ENCODE data around the gene COL25A1.

Gene COL25A1

DNA sequence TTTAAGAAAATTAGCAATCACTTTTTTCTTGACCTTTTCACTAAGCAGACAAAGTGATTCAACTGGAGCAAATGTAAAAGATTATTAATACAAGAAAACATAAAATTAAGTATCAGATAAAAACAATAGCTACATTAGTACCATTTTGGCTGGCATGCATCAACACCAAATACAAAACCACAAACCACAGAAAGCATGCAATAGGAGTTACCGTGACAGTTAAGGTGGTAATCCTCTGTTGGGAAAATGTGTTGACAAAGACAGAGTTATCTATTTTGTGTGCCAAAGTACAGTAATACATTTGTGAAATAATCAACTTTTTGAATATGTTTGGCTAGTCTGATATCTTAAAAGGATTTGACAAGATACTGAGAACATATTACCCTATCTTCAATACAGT, 449.8 kb downstream of the COL25A1 start:
- peak; percentile 9 for DNase-seq (ENCODE audit: low spot score)

DNA sequence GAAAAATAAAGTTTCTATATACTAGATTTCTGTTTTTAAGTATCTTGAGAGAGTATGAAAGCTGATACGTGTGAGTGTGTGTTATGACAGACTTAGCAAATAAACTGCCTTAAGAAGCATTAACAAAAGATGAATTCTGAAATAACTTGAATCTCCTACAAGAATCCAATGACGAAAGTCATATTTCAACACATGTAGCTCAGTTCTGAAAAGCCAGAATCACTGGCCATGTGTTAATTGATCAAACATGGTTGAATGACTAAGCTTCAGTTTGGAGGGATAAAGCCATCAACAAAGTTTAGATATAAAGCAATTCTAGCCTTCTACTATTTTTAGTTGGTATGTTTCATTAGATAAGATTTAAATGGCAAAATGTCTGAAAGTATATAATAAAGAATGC, 451.1 kb downstream of the COL25A1 start:
- no peak for DNase-seq (ENCODE audit: low spot score)

DNA sequence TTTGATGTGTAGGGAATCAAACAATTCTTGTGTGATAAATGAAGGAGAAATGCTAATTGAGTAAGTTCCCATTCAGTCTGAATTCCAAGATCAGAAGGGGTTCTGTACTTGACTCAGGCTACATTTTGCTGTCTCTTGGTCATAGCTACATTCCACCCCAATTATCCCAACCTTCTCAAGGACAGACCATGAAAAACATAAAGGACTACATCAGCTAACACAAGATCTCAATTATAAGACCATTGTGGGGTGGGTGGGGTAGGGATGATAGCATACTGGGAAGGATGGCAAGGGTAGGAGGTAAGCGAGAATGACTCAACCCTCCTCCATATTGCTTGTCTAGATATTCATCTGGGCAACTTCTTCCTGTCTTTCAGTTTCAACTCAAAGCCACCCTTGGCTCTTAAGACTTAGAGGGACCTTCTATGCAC, 452.2 kb downstream of the COL25A1 start:
- peak; percentile 31 for DNase-seq (ENCODE audit: low spot score)

DNA sequence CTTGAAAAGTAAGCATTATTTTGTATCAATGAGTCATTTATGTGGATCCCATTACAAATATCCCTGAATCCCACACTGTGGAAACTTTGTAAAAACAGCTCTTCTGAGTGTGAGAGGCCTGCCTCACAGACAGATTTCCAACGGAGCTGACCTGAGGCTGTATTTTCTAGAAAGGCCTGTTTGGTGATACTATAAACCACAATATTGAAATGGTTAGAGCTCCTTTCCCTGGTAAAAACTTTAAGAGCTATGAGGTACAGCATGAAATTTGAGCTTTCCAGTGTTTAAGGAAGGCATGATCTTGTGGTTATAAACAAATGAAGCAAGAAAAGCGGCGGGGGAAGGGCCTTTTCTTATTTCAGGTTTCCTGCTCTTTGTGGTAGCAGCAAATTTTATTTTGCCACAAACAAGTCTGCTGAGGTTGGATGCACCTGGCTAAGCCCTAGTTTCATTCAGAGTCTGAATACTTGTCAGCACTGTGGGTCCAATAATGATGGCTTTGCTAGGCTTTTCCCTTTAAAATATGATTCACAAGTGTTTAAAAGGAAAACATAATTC, 452.8 kb downstream of the COL25A1 start:
- peak; percentile 21 for DNase-seq (ENCODE audit: low spot score)

DNA sequence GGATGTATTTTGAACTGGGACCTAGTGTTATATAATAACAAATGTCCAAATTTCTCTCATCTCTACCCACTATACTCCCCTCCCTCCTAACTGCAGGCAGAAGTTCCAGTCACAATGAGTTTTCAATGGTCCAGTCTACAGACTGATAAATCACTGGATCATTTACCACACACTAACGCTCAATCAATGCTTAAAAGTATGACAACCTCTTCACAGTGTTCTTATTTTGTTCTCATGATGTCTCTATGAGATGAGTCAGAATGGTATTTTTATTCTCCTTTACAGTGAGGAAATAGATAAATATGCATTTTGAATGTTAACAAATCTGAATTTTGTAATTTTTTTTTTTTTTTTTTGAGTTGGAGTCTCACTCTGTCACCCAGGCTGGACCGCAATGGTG, 455.9 kb downstream of the COL25A1 start:
- no peak for DNase-seq (ENCODE audit: low spot score)

DNA sequence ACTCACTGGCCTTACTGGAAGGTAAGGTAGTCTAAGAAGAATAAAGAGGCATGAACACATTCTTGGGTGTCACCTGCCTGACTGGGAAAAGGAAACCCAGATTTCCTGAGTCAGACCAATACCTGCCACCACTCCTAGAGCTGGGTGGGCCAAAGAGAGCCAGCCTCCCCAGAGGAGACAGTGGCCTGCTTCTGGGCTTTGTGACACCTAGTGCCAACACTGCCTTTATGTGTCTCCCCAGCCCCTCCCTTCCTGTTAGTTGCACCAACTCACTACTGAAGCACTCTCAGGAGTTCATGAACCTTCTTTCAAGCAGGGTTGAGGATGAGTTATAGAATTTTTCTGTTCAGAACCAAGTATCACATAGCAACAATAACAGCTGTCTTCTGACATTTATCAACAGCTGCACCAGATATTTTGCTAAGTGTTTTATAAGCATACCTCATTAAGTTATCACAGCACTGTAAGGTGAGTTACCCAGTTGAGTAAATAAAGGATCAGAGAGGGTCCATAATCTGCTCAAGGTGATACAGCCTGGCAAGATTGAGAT, 462.0 kb downstream of the COL25A1 start:
- no peak for DNase-seq (ENCODE audit: low spot score)

DNA sequence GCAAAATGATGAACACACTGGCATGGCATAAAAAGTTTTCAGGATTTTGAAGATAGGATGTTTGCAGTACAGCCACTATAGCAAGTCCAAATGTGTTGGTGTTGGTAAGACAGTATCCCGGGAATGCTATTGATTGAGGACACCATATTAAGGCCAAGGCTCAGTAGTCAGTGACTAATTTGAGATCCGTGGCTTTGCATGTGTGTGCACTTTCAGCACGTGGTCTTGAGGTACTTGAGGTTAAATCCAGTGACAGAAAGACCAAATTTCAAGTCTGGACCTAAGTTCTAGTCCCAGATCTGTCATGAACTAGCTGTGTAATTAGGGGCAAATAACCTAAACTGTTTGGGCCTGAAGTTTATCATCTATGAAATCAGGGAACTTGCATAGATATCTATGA, 463.1 kb downstream of the COL25A1 start:
- no peak for DNase-seq (ENCODE audit: low spot score)

DNA sequence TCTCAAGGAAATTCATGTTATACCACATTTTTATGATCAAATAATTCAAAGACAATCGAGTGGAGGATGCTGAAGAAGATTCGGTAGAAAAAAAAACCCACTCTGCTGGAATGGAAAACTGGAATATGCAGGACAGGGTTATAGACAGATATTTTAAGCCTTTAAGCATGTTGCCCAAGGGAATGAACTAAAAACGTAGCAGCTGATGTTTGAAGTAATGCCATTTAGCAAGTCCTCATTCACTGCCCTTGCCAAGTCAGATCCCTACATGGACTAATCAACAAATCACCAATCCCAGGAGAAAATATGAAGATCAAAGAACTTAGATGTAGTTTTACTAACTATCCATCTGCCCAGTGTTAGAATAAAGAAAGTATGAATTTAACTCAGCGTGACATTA, 464.0 kb downstream of the COL25A1 start:
- DNase-seq (ENCODE audit: low spot score) = no peak

DNA sequence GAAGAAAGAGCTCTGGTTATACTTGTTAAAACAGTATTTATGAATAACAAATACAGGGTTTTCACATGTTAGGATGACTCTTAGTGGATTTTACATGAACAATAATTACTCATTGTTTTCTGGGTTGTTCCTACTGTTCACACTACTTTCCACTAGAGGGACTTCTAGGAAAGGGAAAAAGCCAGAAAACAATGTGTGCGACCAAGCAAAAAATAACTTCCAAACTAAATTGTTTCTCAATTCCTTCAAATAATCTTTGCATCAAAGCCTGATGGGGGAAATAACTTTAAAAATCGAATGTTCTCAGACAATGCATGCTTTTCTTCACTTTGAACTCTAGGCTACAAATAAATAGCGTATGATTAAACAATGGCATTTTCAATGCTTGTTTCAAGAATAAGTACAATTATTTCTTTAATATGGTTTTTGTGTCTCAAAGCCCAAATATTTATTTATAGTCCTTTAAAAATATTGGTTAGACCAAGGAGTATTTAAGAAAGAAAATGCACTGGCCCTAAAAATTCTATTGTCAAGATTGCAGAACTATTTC, 467.5 kb downstream of the COL25A1 start:
- DNase-seq (ENCODE audit: low spot score) = no peak

DNA sequence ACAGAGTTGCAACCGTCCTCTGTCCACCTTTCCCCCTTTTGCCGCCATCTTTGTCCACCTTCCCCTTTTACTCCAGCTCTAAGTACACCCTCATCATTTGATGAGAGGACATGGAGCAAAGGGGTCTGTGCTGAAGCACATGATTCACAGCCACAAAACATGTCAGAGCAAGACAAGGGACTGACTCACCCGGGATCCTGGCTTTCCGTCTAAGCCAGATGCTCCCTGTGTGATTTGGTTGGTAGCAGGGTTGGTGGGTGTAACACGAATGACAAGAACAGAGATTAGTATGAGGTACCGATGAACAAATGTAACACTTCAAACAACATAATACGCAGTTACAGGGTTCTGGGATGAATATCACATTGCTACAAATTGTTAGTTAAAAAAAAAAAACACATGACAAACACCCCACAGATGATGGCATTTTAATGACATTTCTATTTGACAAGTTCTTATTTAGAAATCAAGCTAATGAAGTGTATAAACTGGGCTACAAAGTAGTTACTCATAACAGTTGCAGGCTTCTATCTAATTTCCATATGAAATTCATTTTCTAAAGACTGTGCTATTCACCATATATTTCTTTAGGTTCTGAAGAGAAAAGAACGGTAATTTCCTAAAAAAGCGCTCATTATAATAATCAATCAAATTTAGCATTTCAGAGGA, 468.2 kb downstream of the COL25A1 start:
- DNase-seq (ENCODE audit: low spot score) = no peak

DNA sequence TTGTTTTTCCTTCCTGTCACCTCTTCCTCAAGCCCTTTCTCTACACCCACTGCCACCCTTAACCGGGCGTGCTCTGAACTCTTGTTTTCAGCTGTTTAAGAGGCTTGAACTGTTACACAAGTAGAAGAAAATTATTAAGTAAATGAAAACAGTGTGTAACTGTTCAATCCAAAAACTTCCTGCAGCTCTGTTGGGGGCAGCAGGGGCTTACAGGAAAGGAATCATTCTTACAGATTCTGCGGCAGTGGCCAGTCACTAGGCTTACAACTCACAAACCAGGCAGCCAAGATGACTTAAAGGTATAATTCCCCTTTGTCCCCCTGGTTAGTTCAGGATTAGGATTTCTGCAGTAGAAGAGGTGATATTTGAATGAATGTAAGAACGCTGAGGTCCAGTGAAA, 469.4 kb downstream of the COL25A1 start:
- DNase-seq (ENCODE audit: low spot score) = no peak

DNA sequence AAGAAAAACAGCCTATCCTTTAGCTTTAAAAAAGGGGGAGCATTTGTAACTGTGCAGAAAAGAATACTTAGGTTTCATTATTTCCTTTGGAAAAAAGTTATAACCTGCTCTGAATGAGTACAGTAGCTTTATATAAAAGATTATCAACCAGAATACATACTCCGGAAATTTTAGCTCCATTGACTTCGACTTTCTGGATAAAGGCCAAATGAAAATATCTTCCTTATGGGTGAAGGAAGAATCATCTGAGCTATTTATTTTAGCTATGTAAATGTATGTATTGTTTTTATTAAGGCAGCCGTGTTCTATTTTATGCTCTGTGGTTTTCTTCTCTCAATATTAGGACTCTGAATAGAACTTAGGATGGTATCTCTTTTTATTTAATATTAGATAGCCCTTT, 470.6 kb downstream of the COL25A1 start:
- no peak for DNase-seq (ENCODE audit: low spot score)

DNA sequence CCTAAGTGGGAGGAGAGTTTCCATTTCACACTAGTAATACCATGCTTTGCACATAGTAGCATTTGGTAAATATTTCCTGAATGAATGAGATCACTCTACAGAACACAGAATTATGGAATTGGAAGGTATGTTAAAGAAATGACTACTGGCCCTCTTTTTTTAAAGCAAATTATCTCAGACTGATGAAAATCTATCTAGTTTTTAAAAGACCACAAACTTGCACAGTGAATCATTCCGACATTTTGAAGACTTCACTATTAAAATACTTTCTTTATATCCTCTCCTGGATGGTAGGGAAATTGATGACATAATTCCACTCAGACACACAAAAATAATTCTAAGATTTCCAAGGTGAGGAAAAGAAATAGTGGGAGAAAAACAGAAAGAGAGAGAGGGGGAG, 471.2 kb downstream of the COL25A1 start:
- DNase-seq (ENCODE audit: low spot score) = no peak

DNA sequence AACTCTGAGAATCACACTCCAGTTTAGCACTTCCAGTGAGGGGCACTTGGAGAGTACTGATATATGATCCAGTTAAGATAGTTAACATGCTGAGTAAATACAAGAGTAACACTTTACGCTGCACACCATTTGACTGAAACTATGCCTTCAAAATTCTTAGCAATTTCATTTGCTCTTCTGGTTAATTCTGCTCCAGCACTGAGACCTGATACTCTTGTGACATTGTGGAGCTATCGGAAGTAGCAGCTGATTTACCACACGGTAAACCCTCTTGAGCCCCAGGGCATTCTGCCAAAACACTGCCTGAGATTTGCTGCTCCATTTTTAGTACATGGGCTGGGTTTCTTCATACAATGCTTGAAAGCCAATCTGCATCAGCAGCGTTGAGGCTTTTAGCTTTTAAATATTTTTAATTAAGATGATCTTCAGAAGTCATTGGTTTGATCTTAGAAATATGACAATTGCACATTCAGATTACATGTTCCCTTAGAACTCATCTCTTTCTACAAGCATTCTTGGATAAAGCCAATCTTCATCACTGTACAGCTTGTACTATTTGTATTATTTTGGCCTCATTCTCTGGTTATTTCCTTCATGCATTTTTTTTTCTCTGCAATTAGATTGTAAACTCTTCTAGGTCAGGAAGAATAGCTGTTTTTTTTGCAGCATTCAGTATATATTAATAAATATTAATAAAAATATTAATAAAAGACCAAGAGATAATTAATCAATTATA, 471.8 kb downstream of the COL25A1 start:
- DNase-seq (ENCODE audit: low spot score) = peak; percentile 75

DNA sequence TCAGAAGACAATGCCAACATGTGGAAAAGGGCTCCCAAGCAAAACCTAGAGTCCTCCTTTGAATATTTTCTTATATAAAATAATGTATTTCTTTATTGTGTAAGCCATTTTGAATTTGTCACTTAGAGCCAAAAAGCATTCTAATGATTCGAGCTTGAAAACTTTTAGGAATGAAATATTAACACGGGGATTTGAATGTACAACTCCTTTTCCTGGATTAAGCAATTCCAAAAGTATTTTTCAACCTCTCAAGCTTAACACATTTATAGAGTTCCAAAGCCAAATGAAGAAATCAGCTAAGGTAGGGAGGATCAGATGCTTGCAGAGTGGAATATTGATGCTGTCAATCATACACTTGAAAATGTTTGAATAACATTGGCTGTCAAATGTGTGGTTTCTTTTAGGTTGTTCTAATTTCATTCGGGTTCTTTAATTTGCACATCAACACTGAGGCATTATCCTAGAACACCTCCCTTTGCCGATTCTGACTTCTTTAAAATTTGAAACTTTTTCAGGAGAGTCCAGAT, 472.4 kb downstream of the COL25A1 start:
- DNase-seq (ENCODE audit: low spot score) = no peak

DNA sequence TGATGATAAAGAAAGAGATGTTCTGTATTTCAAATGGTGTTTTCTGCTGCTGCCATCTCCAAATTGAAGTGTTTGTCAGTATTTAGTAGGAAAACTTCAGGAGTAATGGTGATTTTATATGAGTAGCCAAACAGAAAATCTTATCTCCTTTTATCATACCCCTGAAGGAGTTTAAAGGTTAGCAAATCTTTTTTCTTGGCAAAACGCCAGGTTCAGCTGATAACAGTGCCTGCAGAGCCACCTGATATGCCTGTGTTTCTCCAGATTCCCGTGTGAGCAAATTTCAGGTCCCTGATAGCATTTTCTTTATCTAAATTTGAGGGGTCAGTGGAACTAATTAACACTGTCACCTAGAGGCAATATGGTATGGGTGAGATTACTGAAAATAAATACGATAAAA, 473.8 kb downstream of the COL25A1 start:
- DNase-seq (ENCODE audit: low spot score) = no peak

DNA sequence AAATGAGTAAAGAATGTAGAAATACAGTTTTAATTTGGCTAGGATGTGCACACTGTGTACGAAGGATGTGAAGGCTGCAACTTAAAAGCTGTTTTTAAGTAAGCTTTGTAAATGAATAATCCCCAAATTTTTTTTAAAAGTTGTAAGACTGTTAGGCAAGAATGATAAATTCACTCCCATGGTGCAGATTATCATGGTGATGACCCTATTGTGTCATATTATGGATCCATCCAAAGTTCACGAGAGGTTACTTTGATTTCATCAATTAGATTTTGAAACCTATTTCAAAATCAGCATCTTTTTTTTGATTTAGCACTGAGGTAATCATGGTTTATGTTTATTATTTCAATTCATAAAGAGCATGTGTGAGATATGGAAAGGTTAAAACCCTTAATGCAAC, 476.7 kb downstream of the COL25A1 start:
- no peak for DNase-seq (ENCODE audit: low spot score)

DNA sequence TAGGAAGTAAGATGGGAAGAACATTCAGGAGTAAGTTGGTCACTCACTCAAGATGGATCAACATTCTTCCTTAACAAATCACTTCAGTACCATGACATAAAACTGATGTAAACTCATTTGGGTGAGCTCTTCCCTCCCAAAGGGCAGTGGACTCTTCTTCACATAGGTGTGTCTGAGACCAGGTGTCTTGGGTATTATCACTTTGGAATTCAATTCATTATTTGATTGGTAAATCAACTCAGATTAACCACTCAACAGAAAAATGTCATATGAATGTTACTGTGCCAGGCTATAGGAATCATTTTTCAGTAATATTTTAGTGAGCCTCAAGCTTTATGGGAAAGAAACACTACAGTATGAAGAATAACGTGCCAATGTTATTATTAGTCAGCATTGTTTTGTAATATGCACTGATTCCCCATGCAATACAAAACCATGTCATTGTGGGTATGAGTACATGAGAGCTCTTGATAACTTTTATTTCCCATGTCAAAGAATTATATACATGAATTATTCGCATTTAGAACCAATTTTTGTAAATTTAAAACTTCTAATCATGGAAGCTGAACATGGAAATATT, 481.0 kb downstream of the COL25A1 start:
- DNase-seq (ENCODE audit: low spot score) = no peak

DNA sequence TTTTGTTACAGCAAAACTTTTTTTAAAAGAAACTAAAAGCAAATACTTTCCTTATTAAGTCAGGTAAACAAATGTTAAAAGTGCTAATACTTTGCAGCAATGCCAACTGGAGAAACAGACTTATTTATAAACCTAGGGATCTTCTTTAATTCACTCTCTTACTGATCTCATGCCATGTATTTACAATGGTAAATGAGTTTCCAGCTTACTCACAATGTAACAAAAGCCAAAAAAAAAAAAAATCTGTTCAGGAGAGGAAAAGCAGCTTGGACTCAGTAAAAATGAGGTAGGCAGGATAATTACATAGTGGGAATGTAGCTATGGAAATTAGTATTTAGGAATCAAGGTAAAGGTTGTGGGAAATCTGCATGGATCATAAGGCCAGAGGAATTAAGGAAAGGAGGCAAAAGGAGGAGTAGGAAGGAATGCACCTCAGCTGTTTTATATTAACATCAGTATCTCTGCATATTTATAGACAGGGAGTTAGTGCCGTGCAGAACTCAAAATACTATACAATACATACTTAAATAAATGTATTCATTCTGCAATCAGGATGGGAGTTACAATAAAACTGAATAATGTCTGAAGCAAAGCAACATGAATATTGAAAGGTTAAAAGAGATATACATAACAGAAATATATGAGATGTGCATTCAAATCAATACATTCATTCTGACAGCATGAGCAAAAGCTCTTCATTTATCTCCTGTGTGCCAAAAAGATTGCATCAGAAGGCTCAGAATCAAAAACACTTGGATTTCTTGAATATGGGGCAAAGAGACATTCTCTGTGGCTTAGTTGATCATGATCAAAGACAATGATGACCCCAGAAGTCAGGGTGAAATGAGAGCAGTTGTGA, 481.7 kb downstream of the COL25A1 start:
- no peak for DNase-seq (ENCODE audit: low spot score)

DNA sequence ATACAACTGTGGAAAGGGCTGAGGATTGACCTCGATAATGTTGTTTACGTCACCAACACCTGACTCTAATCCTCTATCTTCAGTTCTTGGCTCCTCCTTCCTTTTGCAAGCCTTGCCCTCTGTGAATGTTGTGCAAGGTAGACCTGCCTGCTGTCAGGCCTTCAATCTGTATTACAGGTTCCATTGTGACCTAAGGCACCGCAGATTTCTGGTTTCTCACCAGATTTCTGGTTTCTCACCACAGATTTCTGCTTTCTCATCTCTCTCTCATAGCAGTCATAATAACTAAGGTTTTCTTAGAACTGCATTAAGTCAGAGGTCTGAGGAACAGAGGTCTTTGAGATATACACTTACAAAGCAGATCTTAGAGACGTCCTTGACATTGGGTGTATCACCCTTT, 488.1 kb downstream of the COL25A1 start:
- peak; percentile 58 for DNase-seq (ENCODE audit: low spot score)

DNA sequence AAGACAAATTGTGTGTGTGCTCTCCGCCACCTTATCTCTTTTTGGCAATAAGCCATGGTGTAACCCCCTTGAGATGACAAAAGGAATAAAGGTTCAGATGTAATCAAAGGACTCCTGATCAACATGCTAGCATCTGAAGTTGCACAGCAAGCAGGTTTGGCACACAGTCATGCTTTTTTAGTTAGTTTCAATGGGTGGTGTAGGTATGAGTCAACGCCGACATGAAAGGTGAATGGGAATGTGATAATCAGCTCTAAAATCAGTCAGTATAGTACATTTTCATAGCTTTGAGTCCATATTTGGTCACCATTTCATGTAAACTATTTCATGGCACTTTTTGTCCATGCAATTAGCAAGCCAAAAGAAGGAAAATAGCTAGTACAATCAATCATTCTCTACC, 489.2 kb downstream of the COL25A1 start:
- peak; percentile 52 for DNase-seq (ENCODE audit: low spot score)
